GM21786 (cell line): ENCODE data around the gene PSMD2.
"Not testable (repeated sequence)": the region's sequence is repeated elsewhere in the genome, so short reads cannot be mapped to it uniquely, and the experiment has no call there.

Source experiments
- ATAC-seq: cut with Tn5 transposase; IDR thresholded peaks from one replicate; pipeline ENCODE4 v1.9.1; 2021; ENCODE audit not compliant: unreplicated experiment

The PSMD2 gene

DNA sequence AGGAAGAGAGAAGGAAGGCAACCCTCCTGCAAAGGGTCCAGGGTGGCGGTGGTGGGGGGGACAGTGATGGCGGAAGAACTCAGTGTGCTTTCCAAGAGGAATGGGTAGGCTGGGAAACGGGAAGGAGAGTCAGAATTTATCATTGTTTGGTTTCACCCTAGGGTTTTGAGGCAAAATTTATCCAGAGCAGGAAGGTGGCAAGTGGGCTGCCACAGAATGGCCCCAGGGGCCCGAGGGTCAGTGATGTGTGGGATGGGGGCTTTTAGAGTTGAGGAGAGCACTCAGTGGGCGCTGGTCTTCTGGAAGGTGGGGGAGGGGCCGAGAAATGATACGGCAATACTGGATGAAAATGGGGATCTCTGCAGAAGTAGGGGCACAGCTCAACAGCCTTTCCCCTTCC is 38.9 kb downstream of the PSMD2 start:
- ATAC-seq, result no peak

DNA sequence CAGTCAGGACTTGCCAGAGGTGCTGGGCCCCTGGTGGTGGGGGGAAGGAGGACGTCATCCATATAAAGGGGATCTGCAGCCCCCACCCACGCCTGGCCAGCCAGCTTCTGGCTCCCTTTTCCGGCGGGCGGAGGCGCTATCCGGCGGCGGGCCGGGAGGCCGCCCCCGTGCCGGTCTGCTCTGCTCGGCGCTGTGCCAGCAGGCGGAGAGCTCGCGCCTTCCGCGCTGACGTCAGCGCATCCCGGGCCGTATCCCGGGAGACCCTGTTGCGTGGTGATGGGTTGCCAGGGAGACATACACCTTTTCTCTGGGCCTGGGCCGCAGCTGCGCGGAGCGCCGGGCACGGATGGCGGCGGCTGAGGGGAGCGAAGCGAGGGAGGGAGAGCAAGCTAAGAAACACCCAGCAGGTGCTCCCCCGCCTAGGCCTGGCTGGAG is 39.5 kb downstream of the PSMD2 start:
- ATAC-seq, result no peak

GRCh38 chr3:184339001-184339400 is 40.0 kb downstream of the PSMD2 start:
- ATAC-seq, result no peak

- not testable (repeated sequence) for ATAC-seq
Measured at GRCh38 chr3:184339451-184340135, 40.6 kb downstream of the PSMD2 start.

GRCh38 chr3:184341925-184342324 is 42.9 kb downstream of the PSMD2 start:
- no peak for ATAC-seq

- no peak for ATAC-seq
Measured at GRCh38 chr3:184343200-184343876, 44.3 kb downstream of the PSMD2 start.

DNA sequence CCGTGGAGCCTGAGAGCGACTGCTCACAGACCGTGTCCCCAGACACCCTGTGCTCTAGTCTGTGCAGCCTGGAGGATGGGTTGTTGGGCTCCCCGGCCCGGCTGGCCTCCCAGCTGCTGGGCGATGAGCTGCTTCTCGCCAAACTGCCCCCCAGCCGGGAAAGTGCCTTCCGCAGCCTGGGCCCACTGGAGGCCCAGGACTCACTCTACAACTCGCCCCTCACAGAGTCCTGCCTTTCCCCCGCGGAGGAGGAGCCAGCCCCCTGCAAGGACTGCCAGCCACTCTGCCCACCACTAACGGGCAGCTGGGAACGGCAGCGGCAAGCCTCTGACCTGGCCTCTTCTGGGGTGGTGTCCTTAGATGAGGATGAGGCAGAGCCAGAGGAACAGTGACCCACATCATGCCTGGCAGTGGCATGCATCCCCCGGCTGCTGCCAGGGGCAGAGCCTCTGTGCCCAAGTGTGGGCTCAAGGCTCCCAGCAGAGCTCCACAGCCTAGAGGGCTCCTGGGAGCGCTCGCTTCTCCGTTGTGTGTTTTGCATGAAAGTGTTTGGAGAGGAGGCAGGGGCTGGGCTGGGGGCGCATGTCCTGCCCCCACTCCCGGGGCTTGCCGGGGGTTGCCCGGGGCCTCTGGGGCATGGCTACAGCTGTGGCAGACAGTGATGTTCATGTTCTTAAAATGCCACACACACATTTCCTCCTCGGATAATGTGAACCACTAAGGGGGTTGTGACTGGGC is 45.7 kb downstream of the PSMD2 start:
- no peak for ATAC-seq

DNA sequence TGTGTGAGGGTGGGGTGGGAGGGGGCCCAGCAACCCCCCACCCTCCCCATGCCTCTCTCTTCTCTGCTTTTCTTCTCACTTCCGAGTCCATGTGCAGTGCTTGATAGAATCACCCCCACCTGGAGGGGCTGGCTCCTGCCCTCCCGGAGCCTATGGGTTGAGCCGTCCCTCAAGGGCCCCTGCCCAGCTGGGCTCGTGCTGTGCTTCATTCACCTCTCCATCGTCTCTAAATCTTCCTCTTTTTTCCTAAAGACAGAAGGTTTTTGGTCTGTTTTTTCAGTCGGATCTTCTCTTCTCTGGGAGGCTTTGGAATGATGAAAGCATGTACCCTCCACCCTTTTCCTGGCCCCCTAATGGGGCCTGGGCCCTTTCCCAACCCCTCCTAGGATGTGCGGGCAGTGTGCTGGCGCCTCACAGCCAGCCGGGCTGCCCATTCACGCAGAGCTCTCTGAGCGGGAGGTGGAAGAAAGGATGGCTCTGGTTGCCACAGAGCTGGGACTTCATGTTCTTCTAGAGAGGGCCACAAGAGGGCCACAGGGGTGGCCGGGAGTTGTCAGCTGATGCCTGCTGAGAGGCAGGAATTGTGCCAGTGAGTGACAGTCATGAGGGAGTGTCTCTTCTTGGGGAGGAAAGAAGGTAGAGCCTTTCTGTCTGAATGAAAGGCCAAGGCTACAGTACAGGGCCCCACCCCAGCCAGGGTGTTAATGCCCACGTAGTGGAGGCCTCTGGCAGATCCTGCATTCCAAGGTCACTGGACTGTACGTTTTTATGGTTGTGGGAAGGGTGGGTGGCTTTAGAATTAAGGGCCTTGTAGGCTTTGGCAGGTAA is 46.5 kb downstream of the PSMD2 start:
- ATAC-seq, result peak; percentile 80

- no peak for ATAC-seq
Measured at GRCh38 chr3:184346480-184347190, 47.6 kb downstream of the PSMD2 start.

DNA sequence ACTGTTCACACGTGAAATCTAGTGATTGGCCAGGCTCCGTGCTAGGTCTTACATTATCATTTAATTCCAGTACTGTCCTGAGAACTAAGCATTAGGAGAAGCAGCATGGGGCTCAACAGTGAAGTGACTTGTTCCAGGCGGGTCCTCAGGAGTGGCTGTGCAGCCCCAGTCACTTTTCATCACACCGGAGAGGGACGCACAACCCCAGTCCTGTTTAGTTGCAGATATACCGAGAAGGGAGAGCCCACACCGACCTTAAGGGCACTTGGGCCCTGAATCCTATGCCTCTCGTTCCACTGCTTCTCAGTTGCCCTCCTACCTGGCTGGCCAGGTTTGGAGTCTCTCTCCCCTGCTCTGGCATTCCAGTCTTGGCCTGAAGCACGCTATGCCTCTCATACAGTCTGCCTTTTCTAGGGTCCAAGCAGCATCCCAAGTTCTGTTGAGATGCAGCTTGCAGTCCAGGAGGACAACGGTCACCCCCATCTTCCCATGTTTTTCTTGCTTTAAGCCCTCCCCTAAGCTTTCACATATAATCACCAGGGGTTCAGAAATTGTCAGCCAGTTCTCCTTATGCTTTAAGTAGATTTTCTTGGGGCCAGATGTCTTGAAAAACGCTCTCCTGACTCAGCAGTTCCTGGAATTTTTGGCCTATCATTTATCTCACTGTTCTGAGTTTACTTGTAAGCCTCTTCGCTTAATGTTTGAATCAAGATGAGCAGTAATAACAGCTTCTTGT is 48.4 kb downstream of the PSMD2 start:
- no peak for ATAC-seq

GRCh38 chr3:184348057-184348382 is 49.0 kb downstream of the PSMD2 start:
- no peak for ATAC-seq

- no peak for ATAC-seq
Measured at GRCh38 chr3:184349563-184350470, 50.8 kb downstream of the PSMD2 start.

- ATAC-seq, result no peak
Measured at GRCh38 chr3:184350618-184351017, 51.6 kb downstream of the PSMD2 start.

GRCh38 chr3:184351511-184352148 is 52.6 kb downstream of the PSMD2 start:
- ATAC-seq, result no peak

DNA sequence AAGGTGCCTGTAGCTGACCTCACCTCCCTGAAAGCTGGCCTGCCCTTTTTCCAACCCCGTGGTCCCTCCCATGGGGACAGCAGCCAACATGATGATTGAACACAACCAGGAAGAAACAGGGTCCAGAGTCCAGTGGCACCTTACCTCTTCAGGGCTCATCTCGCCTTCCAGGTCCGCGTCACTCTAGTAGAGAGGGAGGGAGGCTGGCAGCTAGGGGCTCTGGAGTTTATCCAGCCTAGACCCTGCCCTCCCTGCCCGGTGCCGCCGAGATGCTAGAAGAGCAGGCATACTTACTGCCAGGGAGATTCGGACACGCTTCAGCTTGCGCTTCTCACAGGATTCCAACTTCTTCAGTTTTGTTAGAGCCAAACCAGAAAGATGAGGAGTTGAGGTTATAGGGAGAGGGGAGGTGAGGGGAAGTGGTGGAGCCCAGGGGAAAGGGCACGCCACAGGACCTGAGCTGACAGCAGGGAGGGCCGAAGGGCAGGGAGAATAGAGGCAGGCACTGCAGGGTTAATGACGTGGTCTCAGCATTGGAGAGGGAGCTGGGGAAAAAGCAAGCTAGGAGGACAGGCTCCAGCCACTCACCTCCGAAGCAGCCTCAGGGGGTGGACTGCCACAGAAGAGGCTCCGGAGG is 53.2 kb downstream of the PSMD2 start:
- no peak for ATAC-seq

DNA sequence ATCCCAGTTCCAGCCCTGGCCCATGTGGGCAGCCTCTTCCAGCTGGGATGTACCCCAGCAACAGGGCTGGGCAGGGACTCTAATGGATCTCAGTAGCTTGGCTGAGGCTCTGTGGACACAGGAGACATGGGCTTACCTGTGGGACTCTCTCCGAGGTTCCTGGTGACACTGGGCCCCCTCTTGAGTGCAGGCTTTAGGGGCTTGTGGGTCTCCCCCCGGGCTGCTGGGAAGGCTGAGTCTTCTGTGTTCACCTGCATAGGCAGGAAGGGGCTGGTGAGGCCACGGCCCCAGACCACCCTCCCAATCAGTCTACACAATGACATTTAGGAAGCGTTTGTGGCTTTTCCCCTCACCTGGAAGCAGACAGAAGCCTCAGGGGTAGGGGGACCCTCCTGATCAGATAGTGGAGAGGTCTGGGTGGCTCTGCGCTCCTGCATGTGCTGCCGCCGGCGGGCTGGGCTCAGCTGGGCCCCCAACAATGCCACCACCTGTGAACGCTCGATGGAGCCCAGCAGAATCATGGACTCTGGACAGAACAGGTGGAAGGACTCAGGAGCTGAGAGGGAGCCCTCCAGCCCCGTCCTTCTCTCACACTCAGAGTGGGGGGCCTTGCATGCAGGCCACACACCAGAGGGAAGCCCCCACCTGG is 54.0 kb downstream of the PSMD2 start:
- no peak for ATAC-seq

GRCh38 chr3:184353546-184353941 is 54.5 kb downstream of the PSMD2 start:
- no peak for ATAC-seq
